ENCODE data around the gene DIDO1.

DIDO1 gene

GRCh38 chr20:62907384-62908317 lies 18.7 kb downstream of the DIDO1 start:
- DNase-seq, result no peak

- no peak for DNase-seq
Measured at GRCh38 chr20:62906647-62907375, 19.5 kb downstream of the DIDO1 start.

- DNase-seq, result no peak
Measured at GRCh38 chr20:62906209-62906608, 20.1 kb downstream of the DIDO1 start.

- DNase-seq, result no peak
Measured at GRCh38 chr20:62905536-62906117, 20.7 kb downstream of the DIDO1 start.

DNA sequence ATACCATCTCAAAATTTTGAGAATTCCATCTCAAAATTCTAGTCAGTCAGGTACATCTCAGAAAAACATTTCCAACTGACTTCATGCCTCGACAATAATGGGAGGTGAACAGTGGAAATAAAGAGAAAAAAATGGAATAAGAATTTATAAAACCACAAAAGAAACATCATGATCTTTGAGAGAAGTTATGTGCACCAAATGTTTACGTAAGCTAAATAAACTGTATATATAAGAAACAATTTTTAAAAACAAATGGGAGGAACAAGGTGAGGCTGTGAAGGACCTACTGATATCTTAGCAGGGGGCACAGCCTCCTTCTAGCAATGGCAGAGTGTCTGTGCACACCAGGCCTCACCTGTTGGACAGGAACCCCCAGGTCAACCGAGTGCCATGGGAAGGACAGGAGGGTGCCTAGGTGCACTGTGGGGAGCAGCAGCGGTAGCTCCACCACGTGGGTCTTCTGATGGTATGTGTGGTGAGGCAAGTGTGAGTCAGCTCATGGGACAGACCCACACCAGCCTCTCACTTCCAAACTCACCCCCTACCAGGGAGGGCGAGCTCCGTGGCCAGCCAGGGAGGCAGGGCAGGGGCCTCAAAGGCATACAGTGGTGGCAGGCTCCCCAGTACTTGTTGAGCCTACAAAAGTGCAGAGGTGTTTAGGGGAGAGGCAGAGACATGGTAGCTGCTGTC lies 23.2 kb downstream of the DIDO1 start:
- no peak for DNase-seq

DNA sequence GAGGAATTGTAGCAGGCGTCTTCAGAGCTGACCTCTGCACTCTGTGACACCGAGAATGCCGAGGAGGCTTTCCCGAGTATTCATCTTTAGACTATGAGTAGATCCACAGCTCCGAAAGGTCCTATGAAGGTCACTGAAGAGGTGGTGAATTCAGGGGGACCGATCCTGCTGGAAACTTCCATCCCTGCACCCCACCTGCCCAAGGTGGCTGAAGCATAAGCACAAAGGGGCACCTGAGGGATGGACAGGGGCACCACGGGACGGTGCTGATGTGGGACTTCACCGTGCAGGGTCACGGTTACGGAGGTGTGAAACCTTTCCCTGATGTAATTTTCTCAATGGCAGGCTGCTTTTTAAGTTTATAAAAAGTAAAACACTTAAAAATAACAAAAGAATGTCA lies 24.4 kb downstream of the DIDO1 start:
- DNase-seq, result no peak

DNA sequence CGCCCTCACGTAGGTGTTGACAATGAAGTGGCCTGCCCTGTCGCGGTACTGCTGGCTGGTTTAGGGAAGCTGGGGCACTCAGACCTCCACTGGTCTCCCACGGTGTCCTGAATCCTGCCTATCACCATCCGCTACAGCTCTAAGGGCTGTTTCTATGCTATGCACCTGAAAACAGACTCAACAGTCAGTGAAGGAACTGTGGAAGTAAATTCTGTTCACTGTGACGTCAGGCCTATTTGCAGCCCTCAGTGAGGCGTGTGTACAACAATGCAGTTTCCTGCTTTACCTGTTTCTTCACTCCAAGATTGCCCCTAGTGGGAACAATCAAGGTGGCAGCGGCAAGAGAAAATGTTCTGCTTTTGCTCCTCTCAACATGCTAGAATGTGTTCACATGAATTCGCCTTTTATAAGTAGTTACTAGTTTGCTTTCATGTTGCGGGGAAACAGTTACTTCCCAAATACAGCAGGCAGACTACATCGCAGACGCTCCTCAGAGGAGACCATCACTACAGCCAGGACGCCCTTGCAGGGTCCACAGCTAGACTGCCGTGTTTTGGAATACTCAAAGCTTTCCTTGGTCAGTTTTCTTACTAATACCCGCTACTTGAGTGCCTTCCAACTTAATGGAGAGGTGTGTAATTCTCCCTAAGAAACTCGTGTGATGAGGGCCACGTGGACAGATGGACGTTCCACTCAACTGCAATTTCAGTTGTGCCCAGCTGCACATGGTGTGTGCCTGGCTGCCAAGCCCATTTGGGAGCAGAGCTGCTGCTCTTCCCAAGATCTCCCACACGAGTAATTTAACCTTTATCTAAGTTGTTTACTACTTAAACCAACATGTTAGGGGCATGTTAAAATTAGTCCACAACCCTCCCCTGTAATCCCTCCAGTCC lies 25.4 kb downstream of the DIDO1 start:
- DNase-seq, result no peak

DNA sequence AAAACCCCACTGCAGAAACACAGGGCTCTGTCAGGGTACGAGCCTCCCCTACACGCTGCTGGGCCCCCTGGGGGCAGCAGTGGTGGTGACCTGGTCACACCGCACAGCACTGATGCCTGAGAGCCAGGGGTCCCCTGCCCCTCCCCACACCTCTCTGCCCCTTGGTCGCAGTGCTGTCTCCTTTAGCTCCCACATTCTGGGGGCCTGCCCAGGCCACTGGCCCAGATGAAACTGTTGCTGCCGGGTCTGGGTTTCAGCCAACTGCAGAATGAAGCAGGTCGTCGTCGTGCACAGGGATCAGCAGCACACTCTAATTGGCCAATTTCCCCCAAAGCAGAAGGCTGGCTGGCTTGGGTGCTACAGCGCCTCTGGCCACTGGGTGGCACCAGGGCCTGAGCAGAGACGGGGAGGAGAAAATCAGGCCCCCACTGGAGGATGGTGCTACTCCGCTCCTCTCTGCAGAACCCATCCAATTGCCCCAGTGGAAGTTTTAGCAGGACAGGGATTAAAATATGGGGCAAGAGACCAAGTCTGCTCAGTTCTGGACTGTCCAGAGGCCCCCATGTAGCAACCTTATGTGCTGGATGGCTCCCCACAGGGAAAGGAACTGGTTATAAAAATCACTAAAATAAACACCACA lies 26.1 kb downstream of the DIDO1 start:
- DNase-seq, result peak; percentile 20

- no peak for DNase-seq
Measured at GRCh38 chr20:62899633-62900051, 26.7 kb downstream of the DIDO1 start.

GRCh38 chr20:62898970-62899632 lies 27.2 kb downstream of the DIDO1 start:
- no peak for DNase-seq

- DNase-seq, result no peak
Measured at GRCh38 chr20:62898093-62898964, 28.0 kb downstream of the DIDO1 start.

DNA sequence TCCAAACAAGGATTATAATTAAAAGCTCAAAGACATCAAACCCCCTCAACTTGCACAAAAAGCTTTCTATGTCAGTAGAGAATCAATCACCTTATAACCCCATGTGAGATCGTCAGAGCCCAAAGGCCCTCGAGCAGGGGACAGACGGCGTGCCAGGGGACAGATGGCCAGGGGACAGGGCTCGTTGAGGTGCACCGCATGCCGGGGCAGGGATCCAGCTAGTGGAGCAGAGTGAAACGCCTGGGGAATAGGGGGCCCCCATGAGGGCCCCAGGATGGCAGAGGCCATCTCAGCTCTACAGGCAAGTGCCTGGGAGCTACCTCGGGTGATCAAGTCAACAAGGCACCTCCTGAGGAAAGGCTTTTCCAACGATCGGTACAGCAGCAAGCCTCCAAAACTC lies 28.6 kb downstream of the DIDO1 start:
- DNase-seq, result no peak

DNA sequence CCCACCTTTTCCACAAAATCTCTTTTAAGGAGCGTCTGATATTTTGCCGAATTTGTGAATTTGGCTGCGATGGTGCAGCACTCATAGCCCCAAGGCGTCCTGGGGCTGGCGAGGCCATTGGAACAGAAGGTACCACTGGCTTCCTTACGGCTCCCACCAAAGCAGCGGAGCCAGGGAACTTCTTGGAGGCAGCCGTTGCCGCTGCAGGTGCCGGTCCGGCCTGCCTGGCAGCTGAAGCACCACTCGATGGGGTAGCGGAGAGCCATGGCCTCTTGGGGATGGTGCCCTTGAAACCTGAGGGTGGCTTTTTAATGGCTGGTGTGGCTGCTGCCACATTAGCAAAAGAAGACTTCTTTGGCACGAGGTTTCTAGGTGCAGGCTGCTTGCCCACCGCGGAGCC lies 29.8 kb downstream of the DIDO1 start:
- no peak for DNase-seq

GRCh38 chr20:62895539-62895938 lies 30.8 kb downstream of the DIDO1 start:
- DNase-seq, result no peak

DNA sequence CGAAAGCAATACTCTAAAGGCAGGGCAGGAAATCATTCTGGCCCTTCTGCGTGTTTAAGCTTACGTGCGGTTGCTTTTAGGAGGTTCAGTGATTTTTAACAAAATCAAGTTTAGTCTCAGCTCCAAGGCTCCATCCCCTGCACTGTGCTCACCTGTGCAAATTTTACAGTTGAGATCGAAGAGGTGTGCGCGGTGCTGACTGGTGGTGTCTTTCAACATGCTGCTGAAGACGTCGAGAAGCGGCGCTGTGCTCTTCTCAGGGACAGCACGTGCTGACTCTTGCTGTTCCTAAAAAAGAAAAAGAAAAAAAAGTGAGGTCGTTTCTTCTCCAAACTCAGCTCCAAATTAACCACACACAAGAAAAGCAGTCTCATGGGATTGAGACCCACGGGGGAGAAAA lies 32.0 kb downstream of the DIDO1 start:
- no peak for DNase-seq

GRCh38 chr20:62893700-62894099 lies 32.6 kb downstream of the DIDO1 start:
- no peak for DNase-seq

GRCh38 chr20:62892348-62893304 lies 33.7 kb downstream of the DIDO1 start:
- no peak for DNase-seq

- DNase-seq, result no peak
Measured at GRCh38 chr20:62891111-62891510, 35.2 kb downstream of the DIDO1 start.

GRCh38 chr20:62890444-62890843 lies 35.9 kb downstream of the DIDO1 start:
- DNase-seq, result no peak
